SU-DHL-6 (cell line): ENCODE measurements around the gene TSPAN12.

Experiments
- H2AFZ ChIP-seq: fragments of 200-600 bp; sonication (generic); 2 replicates; pipeline ENCODE4 v1.6.1; 2014; ENCODE audit warnings: low read depth, mild to moderate bottlenecking, moderate library complexity, mixed read lengths, antibody characterized with exemption, low read length; ENCODE audit not compliant: severe bottlenecking
- H3F3A ChIP-seq: fragments of 200-600 bp; shearing (Covaris generic); 2 replicates; pipeline ENCODE4 v1.6.0; 2016; ENCODE audit warnings: antibody characterized with exemption, mild to moderate bottlenecking; ENCODE audit not compliant: insufficient read depth
- H3K27ac ChIP-seq: fragments of 200-600 bp; sonication (generic); 2 replicates; pipeline ENCODE4 v1.5.1; 2016; ENCODE audit warnings: low read depth, mild to moderate bottlenecking, low read length, moderate library complexity, mixed read lengths
- H3K27me3 ChIP-seq: fragments of 200-600 bp; sonication (generic), shearing (Covaris generic); 2 replicates; pipeline ENCODE4 v1.6.0; 2014; ENCODE audit warnings: mild to moderate bottlenecking, low read length
- H3K36me3 ChIP-seq: fragments of 200-600 bp; sonication (generic); 2 replicates; pipeline ENCODE4 v1.6.1; 2014; ENCODE audit warnings: mild to moderate bottlenecking, low read length, mixed read lengths
- H3K4me2 ChIP-seq: fragments of 300-600, 200-600 bp; shearing (Covaris generic), sonication (generic); 2 replicates; pipeline ENCODE4 v1.6.0; 2014; ENCODE audit warnings: low read length, low read depth, mild to moderate bottlenecking; ENCODE audit not compliant: poor library complexity, severe bottlenecking
- H3K4me3 ChIP-seq: fragments of 200-600 bp; sonication (generic); 2 replicates; pipeline ENCODE4 v1.5.1; 2014; ENCODE audit warnings: antibody characterized with exemption, low read length, mild to moderate bottlenecking, mixed read lengths; ENCODE audit not compliant: insufficient read depth, poor library complexity, severe bottlenecking
- H3K79me2 ChIP-seq: fragments of 200-600 bp; sonication (generic); 2 replicates; pipeline ENCODE4 v1.6.1; 2014; ENCODE audit warnings: mild to moderate bottlenecking, low read length, moderate library complexity; ENCODE audit not compliant: insufficient read depth
- H3K9ac ChIP-seq: fragments of 200-600 bp; sonication (generic); 2 replicates; pipeline ENCODE4 v1.7.0; 2014; ENCODE audit warnings: mild to moderate bottlenecking, low read length
- H3K9me2 ChIP-seq: fragments of 200-600 bp; sonication (generic); replicated peaks from 2 replicates; pipeline ENCODE4 v1.6.1; 2014; ENCODE audit warnings: low read length; ENCODE audit not compliant: insufficient read depth
- H3K9me3 ChIP-seq: fragments of 200-600 bp; sonication (generic); 2 replicates; pipeline ENCODE4 v1.6.1; 2014; ENCODE audit warnings: low read length, mixed read lengths; ENCODE audit not compliant: insufficient read depth
- H4K20me1 ChIP-seq: fragments of 200-600 bp; sonication (generic); 2 replicates; pipeline ENCODE4 v1.6.1; 2014; ENCODE audit warnings: low read depth, mild to moderate bottlenecking, antibody characterized with exemption, low read length, moderate library complexity, mixed read lengths
- EZH2phosphoT487 ChIP-seq: fragments of 200-600 bp; sonication (generic), shearing (Covaris generic); conservative IDR thresholded peaks from 2 replicates; pipeline ENCODE4 v1.6.1; 2018; ENCODE audit warnings: mild to moderate bottlenecking, antibody characterized with exemption, low read length, moderate library complexity, mixed read lengths
- TF ChIP-seq, protein P1 (sequence below): fragments of 200-600 bp; sonication (generic); IDR thresholded peaks from one replicate; pipeline ENCODE4 v1.5.1; 2017; ENCODE audit warnings: antibody characterized with exemption, mild to moderate bottlenecking, low read length, moderate library complexity; ENCODE audit not compliant: insufficient read depth, poor library complexity, severe bottlenecking

TSPAN12 gene

DNA sequence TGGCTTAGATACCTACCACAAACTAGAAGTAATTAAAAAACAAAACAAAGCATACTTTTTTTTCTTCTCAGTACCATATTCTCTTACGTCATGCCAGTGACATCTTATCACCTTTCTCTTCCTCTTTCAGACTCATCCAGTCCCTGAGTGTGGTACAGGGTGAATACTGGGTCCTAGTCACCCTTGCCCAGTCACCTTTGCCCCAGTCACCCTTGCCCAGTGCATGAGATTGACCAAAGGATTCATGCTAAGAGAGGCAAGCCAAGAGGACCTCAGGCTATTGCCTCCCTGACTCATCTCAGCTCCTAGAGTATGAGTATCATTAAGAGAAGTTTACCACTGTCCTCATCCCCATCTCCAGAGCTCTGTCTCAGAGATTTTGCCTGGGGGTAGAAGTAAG is 10.0 kb upstream of the TSPAN12 start:
- Histone ChIP-seq H4K20me1 (no peaks in the 10 kb centered on the region), H3K27me3 (no peaks in the 10 kb centered on the region), H3F3A (no peaks in the 10 kb centered on the region), H3K36me3 (no peaks in the 10 kb centered on the region), H3K4me2 (no peak overlapping the region), H3K4me3 (no peak overlapping the region), H3K27ac (no peak overlapping the region), H3K9me2 (no peaks in the 10 kb centered on the region), H3K9me3 (no peaks in the 10 kb centered on the region), H3K9ac (no peak overlapping the region), H2AFZ (no peak overlapping the region), H3K79me2 (no peaks in the 10 kb centered on the region)
- TF ChIP-seq, protein P1, sequence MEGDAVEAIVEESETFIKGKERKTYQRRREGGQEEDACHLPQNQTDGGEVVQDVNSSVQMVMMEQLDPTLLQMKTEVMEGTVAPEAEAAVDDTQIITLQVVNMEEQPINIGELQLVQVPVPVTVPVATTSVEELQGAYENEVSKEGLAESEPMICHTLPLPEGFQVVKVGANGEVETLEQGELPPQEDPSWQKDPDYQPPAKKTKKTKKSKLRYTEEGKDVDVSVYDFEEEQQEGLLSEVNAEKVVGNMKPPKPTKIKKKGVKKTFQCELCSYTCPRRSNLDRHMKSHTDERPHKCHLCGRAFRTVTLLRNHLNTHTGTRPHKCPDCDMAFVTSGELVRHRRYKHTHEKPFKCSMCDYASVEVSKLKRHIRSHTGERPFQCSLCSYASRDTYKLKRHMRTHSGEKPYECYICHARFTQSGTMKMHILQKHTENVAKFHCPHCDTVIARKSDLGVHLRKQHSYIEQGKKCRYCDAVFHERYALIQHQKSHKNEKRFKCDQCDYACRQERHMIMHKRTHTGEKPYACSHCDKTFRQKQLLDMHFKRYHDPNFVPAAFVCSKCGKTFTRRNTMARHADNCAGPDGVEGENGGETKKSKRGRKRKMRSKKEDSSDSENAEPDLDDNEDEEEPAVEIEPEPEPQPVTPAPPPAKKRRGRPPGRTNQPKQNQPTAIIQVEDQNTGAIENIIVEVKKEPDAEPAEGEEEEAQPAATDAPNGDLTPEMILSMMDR = no peak
- TF ChIP-seq EZH2phosphoT487 = no peak

DNA sequence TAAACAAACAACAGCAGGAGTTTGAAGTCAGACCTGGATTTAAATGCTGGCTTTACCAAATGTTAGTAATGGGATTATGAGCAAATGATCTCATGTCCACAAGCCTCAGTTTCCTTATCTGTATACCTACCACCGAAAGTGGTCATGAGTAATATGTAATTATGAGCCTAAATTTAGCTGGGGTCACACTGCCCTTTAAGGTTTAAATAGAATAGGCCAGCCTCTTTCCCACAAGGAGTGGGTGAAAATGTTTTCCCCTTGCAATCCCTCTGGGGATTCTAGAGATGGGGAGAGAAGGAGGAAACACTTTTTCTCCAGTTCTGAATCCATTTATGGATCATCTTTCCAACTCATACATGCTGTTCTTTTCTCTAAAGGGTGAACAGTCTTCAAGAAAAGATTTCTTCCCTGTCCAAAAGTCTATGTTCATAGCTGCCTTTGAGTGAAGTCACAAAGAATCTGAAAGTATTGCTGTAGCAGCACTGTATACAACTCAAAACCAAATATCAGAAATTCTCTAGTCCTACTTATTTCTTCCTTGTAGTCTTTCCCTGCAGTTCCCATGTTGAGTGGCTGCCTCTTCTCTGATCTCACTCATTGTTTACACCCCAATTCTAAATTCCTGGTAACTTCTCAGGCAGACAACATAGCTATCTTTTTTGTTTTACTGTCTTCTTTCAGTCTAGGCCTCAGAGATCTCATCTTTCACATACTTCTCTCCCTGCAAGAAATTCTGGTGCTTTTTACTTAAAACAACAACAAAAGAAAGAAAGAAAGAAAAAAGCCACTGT is 7.4 kb upstream of the TSPAN12 start:
- Histone ChIP-seq H3K4me3 (no peak overlapping the region), H3F3A (no peaks in the 10 kb centered on the region), H4K20me1 (no peaks in the 10 kb centered on the region), H3K9me3 (no peaks in the 10 kb centered on the region), H3K36me3 (no peaks in the 10 kb centered on the region), H3K27me3 (no peaks in the 10 kb centered on the region), H3K79me2 (no peaks in the 10 kb centered on the region), H3K9me2 (no peaks in the 10 kb centered on the region), H3K4me2 (no peak overlapping the region), H2AFZ (no peak overlapping the region), H3K27ac (no peak overlapping the region), H3K9ac (no peak overlapping the region)
- TF ChIP-seq EZH2phosphoT487 = no peak
- TF ChIP-seq, protein P1 = no peak

DNA sequence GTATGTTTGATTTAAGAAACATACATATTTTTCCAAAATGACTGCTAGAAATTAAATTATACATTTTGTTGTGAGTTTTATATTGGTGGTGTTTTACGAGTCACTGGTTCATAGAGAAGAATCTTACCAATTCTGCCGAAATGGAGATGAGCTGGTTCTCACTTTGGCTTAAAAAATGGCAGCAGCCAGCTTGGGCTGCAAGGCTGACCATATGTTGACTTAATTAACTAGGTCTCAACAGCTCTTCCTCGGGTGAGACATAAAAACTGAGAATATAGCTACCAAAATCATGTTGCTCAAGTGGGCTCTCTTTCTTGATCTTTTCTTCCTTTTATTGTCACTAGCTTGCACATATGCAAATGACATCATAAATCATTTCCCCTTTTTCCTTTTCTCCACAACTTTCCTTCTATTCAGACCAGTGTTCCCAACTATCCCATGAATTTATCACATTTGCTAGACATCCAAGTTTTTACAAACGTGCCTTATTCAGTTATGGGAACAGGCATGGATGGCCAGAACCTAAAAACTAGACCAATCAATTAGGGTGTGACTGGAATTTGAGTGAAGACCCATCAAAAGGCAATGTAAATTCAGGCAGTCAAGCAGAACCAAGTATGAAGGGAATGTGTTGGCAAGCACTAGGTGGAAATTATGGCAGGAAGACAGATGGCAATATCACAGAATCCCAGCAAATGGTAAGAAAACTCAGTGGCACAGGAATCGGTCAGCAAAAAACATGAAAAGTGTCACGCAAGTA is 6.4 kb upstream of the TSPAN12 start:
- Histone ChIP-seq H3K79me2 (no peaks in the 10 kb centered on the region), H3K4me3 (no peak overlapping the region), H3K27ac (no peak overlapping the region), H3K27me3 (no peaks in the 10 kb centered on the region), H3K36me3 (no peaks in the 10 kb centered on the region), H3K4me2 (no peak overlapping the region), H2AFZ (no peak overlapping the region), H3K9ac (no peak overlapping the region), H3F3A (no peaks in the 10 kb centered on the region), H4K20me1 (no peaks in the 10 kb centered on the region), H3K9me2 (no peaks in the 10 kb centered on the region), H3K9me3 (no peaks in the 10 kb centered on the region)
- TF ChIP-seq, protein P1 = no peak
- no peak for TF ChIP-seq EZH2phosphoT487
